K562 (cell line): ENCODE results near the gene TFEB. TPM values are rescaled to one million over a fixed set of nuclear protein-coding genes. Genes with fewer than 3 reads are reported as not detected.

Source experiments
- ATAC-seq: fragments of 200-7000 bp; cut with Tn5 transposase; 3 replicates; pipeline ENCODE4 v1.9.1; 2020; ENCODE audit warnings: moderate library complexity
- BruUV-seq: library from RNA; stranded (reverse); fragments of 400-500 nt; replicated peaks from 2 replicates; lab custom pipeline; 2021; lab: Mats Ljungman, UMichigan
- CTCF ChIA-PET: fragments of 300-600 bp; formaldehyde crosslinking; extraction: SDS; loops from one replicate; lab custom pipeline; 2021; ENCODE audit warnings: low intra/inter-chr PET ratio; lab: Yijun Ruan, JAX
- POLR2A ChIA-PET: fragments of 300-600, 350-650 bp; sonication (Branson Sonifier 250); formaldehyde crosslinking; extraction: SDS; loops from one replicate; lab custom pipeline; 2021; ENCODE audit warnings: antibody characterized with exemption, inconsistent platforms; lab: Yijun Ruan, JAX
- DNase-seq, 4 experiments: peaks; one replicate each; pipeline versions ENCODE4 v3.0.0 to v3.0.0-alpha.2; 2011 to 2018; ENCODE audit warnings: low spot score in 3 of 4, mixed read lengths in 3 of 4; ENCODE audit errors: extremely low read depth in 1 of 4
- FAIRE-seq: peaks from 2 replicates; lab custom pipeline; 2011; peaks lifted over from hg19 to GRCh38; lab: Jason Lieb, UNC
- H2AFZ ChIP-seq: 2 replicates; pipeline ENCODE4 v1.6.0; 2011; ENCODE audit warnings: low read depth, low read length, control low read depth, inconsistent platforms
- H3K27ac ChIP-seq: fragments of 200-600 bp; 3 replicates; pipeline ENCODE4 v1.8.0; 2011; ENCODE audit warnings: low read depth, mild to moderate bottlenecking, control low read depth, inconsistent platforms, low read length, moderate library complexity, mixed read lengths; ENCODE audit errors: extremely low read depth
- H3K27me3 ChIP-seq, 2 experiments: fragments of 300-600 bp in 1 of 2; 2 replicates in 1 of 2; 3 replicates in 1 of 2; pipeline versions ENCODE4 v1.6.0 to v1.8.0; 2011; ENCODE audit warnings: inconsistent platforms in 2 of 2, low read length in 2 of 2, mild to moderate bottlenecking in 1 of 2, mixed read lengths in 1 of 2, moderate library complexity in 1 of 2; ENCODE audit not compliant: control insufficient read depth in 2 of 2, insufficient read depth in 2 of 2
- H3K36me3 ChIP-seq: fragments of 300-600 bp; 3 replicates; pipeline ENCODE4 v1.8.0; 2011; ENCODE audit warnings: mild to moderate bottlenecking, low read length, inconsistent platforms; ENCODE audit not compliant: control insufficient read depth, insufficient read depth
- H3K4me1 ChIP-seq, 2 experiments: fragments of 200-600 bp in 1 of 2; replicated peaks in 1 of 2; 2 replicates in 1 of 2; 3 replicates in 1 of 2; pipeline versions ENCODE4 v1.5.1 to v1.8.0; 2011; ENCODE audit warnings: inconsistent platforms in 2 of 2, low read length in 2 of 2, mild to moderate bottlenecking in 1 of 2, mixed read lengths in 1 of 2, moderate library complexity in 1 of 2; ENCODE audit not compliant: control insufficient read depth in 2 of 2, insufficient read depth in 2 of 2
- H3K4me2 ChIP-seq: 2 replicates; pipeline ENCODE4 v1.6.1; 2011; ENCODE audit warnings: low read length, control low read depth, inconsistent platforms, mixed read lengths; ENCODE audit not compliant: insufficient read depth
- H3K4me3 ChIP-seq: fragments of 200-600 bp; sonication (generic), shearing (Covaris generic); 2 replicates; pipeline ENCODE4 v1.5.1; 2016; ENCODE audit warnings: control low read depth, inconsistent platforms
- H3K79me2 ChIP-seq: fragments of 200-600 bp; 3 replicates; pipeline ENCODE4 v1.8.0; 2011; ENCODE audit warnings: low read length, inconsistent platforms; ENCODE audit not compliant: control insufficient read depth, insufficient read depth
- H3K9ac ChIP-seq, 2 experiments: 2 replicates each; pipeline versions ENCODE4 v1.6.0 to v1.6.1; 2011; ENCODE audit warnings: low read depth in 2 of 2, low read length in 2 of 2, control low read depth in 1 of 2, inconsistent platforms in 1 of 2, mild to moderate bottlenecking in 1 of 2, mixed read lengths in 1 of 2; ENCODE audit not compliant: insufficient read depth in 1 of 2
- H3K9me1 ChIP-seq: one replicate; pipeline ENCODE4 v1.6.0; 2011; ENCODE audit warnings: inconsistent platforms, mild to moderate bottlenecking, low read length, moderate library complexity; ENCODE audit not compliant: control insufficient read depth, insufficient read depth
- H3K9me3 ChIP-seq: replicated peaks from 2 replicates; pipeline ENCODE4 v1.5.1; 2011; ENCODE audit warnings: low read depth, low read length, inconsistent platforms; ENCODE audit not compliant: control insufficient read depth, insufficient read depth
- H4K20me1 ChIP-seq: replicated peaks from 2 replicates; pipeline ENCODE4 v1.6.1; 2011; ENCODE audit warnings: low read length, inconsistent platforms, mixed read lengths; ENCODE audit not compliant: control insufficient read depth, insufficient read depth
- FOXM1 ChIP-seq, 2 experiments: fragments of 450-650 bp in 1 of 2; sonication (generic) in 1 of 2; formaldehyde crosslinking in 1 of 2; IDR thresholded peaks; 2 replicates each; pipeline versions ENCODE4 v1.6.1 to v1.9.0; 2017 to 2022; ENCODE audit warnings: low read depth in 2 of 2, mild to moderate bottlenecking in 2 of 2, missing genetic modification reagents in 1 of 2, moderate library complexity in 1 of 2
- GABPB2 ChIP-seq: fragments of 250-450 bp; sonication (Bioruptor Pico); conservative IDR thresholded peaks from 2 replicates; pipeline ENCODE4 v1.5.1; 2021; ENCODE audit warnings: mild to moderate bottlenecking
- ZNF146 ChIP-seq: IDR thresholded peaks from one replicate; pipeline ENCODE4 v1.6.1; 2018; ENCODE audit warnings: missing compliant biosample characterization; ENCODE audit not compliant: unreplicated experiment
- ZNF639 ChIP-seq, 2 experiments: fragments of 200-800 bp in 1 of 2; sonication (Bioruptor generic) in 1 of 2; sonication (generic) in 1 of 2; formaldehyde crosslinking in 1 of 2; IDR thresholded peaks in 1 of 2; conservative IDR thresholded peaks in 1 of 2; 2 replicates each; pipeline versions ENCODE4 v1.5.0 to v1.6.1; 2016 to 2020; ENCODE audit warnings: missing compliant biosample characterization in 1 of 2, missing genetic modification characterization in 1 of 2, missing genetic modification reagents in 1 of 2
- WGBS: fragments of 100-300 bp; shearing (Covaris generic); methylation state at CpG from one replicate; pipeline ENCODE4 v1.1.6; 2016; ENCODE audit warnings: low coverage, mixed read lengths; ENCODE audit not compliant: insufficient coverage; ENCODE audit errors: missing lambda C conversion rate; 5-methylcytosine and 5-hydroxymethylcytosine counted together
- in situ Hi-C: fragments of 300-500 bp; cut with MboI; formaldehyde crosslinking; loops from 4 replicates; pipeline ENCODE4 v1.15.0; 2018; ENCODE audit warnings: inconsistent platforms, mixed read lengths
- intact Hi-C: fragments of 100-400 bp; cut with micrococcal nuclease; formaldehyde crosslinking; loops from 2 replicates; pipeline ENCODE4 v1.14.2; 2022
- polyA plus RNA-seq, 8 experiments: library from polyadenylated mRNA; depleted of rRNA in 4 of 8; stranded (reverse) in 5 of 8; unstranded in 3 of 8; fragments of >200 nt; fragmentation: Nextera tagmentation in 2 of 8; fragmentation: Illumina TruSeq in 1 of 8; extraction: Ambion mirVana in 2 of 8; extraction: Trizol in 1 of 8; gene quantifications; 2 replicates each; pipeline versions ENCODE4 v1.2.1 to v1.2.3, GENCODE V29; 2011 to 2014; ENCODE audit warnings: inconsistent platforms in 1 of 8, missing spikeins in 1 of 8
- total RNA-seq, 7 experiments: library from RNA; depleted of rRNA in 6 of 7; stranded (reverse); fragments of >200 nt in 6 of 7; fragmentation: Illumina TruSeq in 2 of 7; extraction: Trizol in 2 of 7; gene quantifications; 2 replicates each; pipeline versions ENCODE4 v1.2.1 to v1.2.3, GENCODE V29; 2011 to 2021; ENCODE audit warnings: low replicate concordance in 1 of 7

The TFEB gene
- total and polyA plus RNA-seq, 9 of the 15 experiments (the other 6 are each of a cell fraction or from before 2014, with no cell fraction given) = 0.04 to 4.7 (median 2.0) TPM

GRCh38 chr6:41729624-41730023 is 5.8 kb downstream of the TFEB start:
- Histone ChIP-seq H3K27me3 (peaks cover 0 to 32% of the 10 kb centered on the region in 2 experiments; a peak in 2 of 5 replicates), H3K4me1 (peaks cover 5 to 25% of the 10 kb centered on the region in 2 experiments), H4K20me1 (peaks cover 9% of the 10 kb centered on the region; the same call in 1 of the 2 replicates), H3K27ac (no peak overlapping the region), H3K9me3 (no peaks in the 10 kb centered on the region), H3K9ac (no peak overlapping the region), H3K79me2 (no peaks in the 10 kb centered on the region), H3K9me1 (no peaks in the 10 kb centered on the region), H3K4me3 (no peak overlapping the region), H3K36me3 (no peaks in the 10 kb centered on the region), H2AFZ (no peak overlapping the region), H3K4me2 (no peak overlapping the region)
- in situ Hi-C loops = no loop called here
- ATAC-seq (no peak), DNase-seq (no peak), FAIRE-seq (no peak)
- 6% methylated on average over 7 of the region's 7 CpGs for WGBS
- ChIA-PET POLR2A (interaction anchor here (0.7 to 1.2 kb wide), 2 partner anchors 13 to 99 kb away, joined by 3 read pairs; no protein-coding TSS in a partner anchor), CTCF (no interaction called here)
- TF ChIP-seq ZNF639 (CRISPR knock-in tag; conservative IDR thresholded peaks at IDR 0.05 in 1 of 2, IDR thresholded peaks at IDR 0.05 in 1 of 2) (no peak), GABPB2 (CRISPR knock-in tag) (no peak), FOXM1 (IDR thresholded peaks at IDR 0.05; ENCODE audit: low read depth) (no peak), FOXM1 (CRISPR knock-in tag; IDR thresholded peaks at IDR 0.05; ENCODE audit: low read depth) (no peak), ZNF146 (CRISPR knock-in tag) (no peak)
- BruUV-seq = no TSS peak
- intact Hi-C loops = no loop called here
